Measurements from ENCODE around the gene ABTB1. TPM values are rescaled to one million over a fixed set of nuclear protein-coding genes. Genes with fewer than 3 reads are reported as not detected.

Gene ABTB1
- total and polyA plus RNA-seq, 2 of the 13 experiments (the other 11 are each of a cell fraction or from before 2014, with no cell fraction given) = 0.42 to 14.5 TPM

DNA sequence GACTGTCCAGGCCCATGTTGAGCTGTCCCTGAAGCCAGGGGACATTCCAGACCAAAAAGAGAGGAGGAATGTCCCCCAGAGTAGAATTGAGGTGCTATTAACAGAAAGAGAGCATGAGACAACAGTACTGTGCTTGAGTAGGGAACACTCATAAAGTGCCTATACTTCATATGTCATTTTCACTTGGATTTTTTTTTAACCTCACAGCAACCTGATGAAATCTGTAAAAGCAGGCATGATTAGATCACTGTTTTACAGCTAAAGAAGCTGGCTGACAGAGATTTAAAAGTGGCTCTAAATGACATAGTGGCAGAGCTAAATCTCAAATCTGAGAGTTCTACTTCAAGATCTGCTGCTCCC lies 24.9 kb upstream of the ABTB1 start:
- in situ Hi-C loops (cut with HindIII; ENCODE audit: extremely low pct_ligation_motif_present, low pct_unique_long_range_greater_than_20kb) = no loop called here
- Histone ChIP-seq H3K9me3 (ENCODE audit: low read length) (no peaks in the 10 kb centered on the region), H3K9ac (ENCODE audit: insufficient read depth, low read depth, low read length) (no peak overlapping the region), H3K36me3 (replicated peaks in 1 of 2; ENCODE audit: control insufficient read depth in 1 of 2, insufficient read depth in 2 of 2, low read length in 2 of 2) (0 out of 5 replicates have a peak, but pooled peaks cover 0 to 3% of the 10 kb centered on the region in 2 experiments), H4K20me1 (ENCODE audit: insufficient read depth, low read length) (no peaks in the 10 kb centered on the region), H3K4me1 (ENCODE audit: insufficient read depth, low read length) (no peaks in the 10 kb centered on the region), H3K4me3 (replicated peaks in 1 of 3; ENCODE audit: insufficient read depth in 1 of 3, low read depth in 2 of 3, low read length in 3 of 3) (no peak overlapping the region), H2AFZ (ENCODE audit: low read length) (no peak overlapping the region), H3K27ac (ENCODE audit: extremely low read length, insufficient read depth, low read length) (no peak overlapping the region), H3K27me3 (ENCODE audit: control insufficient read depth in 1 of 2, insufficient read depth in 2 of 2, low read length in 2 of 2) (no peaks in the 10 kb centered on the region), H3K79me2 (ENCODE audit: insufficient read depth, low read length) (no peaks in the 10 kb centered on the region), H3K4me2 (ENCODE audit: low read depth, low read length) (no peak overlapping the region)
- ChIA-PET POLR2A (no interaction called here), CTCF (ENCODE audit: low intra/inter-chr PET ratio, low total read pairs) (no interaction called here)
- no peak for TF ChIP-seq PRPF4 (IDR thresholded peaks at IDR 0.05; ENCODE audit: low read depth, low read length, poor library complexity, severe bottlenecking)
- TF ChIP-seq RARG (CRISPR knock-in tag; IDR thresholded peaks at IDR 0.05; ENCODE audit: low read depth) = no peak
- TF ChIP-seq ZNF83 (CRISPR knock-in tag; IDR thresholded peaks at IDR 0.05; ENCODE audit: borderline replicate concordance) = no peak
- TF ChIP-seq ZKSCAN8 (CRISPR knock-in tag; IDR thresholded peaks at IDR 0.05; ENCODE audit: borderline replicate concordance) = no peak
- TF ChIP-seq, protein P1, sequence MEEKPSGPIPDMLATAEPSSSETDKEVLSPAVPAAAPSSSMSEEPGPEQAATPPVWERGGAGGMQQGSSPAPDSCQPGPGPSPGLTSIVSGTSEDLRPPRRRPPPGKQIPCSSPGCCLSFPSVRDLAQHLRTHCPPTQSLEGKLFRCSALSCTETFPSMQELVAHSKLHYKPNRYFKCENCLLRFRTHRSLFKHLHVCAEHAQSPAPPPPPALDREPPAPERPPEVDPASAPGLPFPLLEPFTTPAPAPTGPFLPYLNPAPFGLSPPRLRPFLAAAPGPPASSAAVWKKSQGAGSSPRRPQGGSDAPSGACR (CRISPR knock-in tag; IDR thresholded peaks at IDR 0.05) = no peak
- no peak for TF ChIP-seq ZNF550 (CRISPR knock-in tag; IDR thresholded peaks at IDR 0.05; ENCODE audit: borderline replicate concordance)
- TF ChIP-seq MATR3 (CRISPR knock-in tag; IDR thresholded peaks at IDR 0.05) = no peak
- intact Hi-C loops (cut with micrococcal nuclease; ENCODE audit: unreplicated experiment) = no loop called here
- BruUV-seq (replicated peaks) = no TSS peak
- no peak for DNase-seq (ENCODE audit: low spot score)
- ATAC-seq = no peak
- FAIRE-seq = no peak

DNA sequence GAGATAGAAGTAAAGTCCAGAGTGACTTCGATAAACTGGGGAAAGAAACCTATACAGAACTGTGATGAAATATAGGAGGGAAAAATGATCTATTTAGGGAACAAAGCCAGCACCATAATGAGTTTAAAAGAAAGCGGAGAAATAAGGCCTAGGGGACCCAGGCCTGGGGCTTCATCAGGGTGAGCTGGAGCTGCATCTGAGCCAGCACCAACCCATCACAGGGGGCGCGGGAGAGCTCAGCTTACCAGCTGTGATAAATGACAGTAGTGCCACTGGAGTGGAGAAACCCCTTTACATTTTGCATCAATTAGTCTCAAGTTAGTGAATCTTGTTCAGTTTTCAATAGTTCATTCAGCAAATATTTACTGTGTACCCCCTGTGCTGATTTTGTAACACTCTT lies 22.5 kb upstream of the ABTB1 start:
- CTCF ChIA-PET (ENCODE audit: low intra/inter-chr PET ratio, low total read pairs) = no interaction called here
- TF ChIP-seq SNAPC2 (CRISPR knock-in tag; IDR thresholded peaks at IDR 0.05) (no peak), GATAD2A (CRISPR knock-in tag; IDR thresholded peaks at IDR 0.05) (no peak), ELF3 (CRISPR knock-in tag; IDR thresholded peaks at IDR 0.05) (no peak), RBFOX2 (IDR thresholded peaks at IDR 0.05; ENCODE audit: low read depth, low read length) (no peak), ZNF562 (CRISPR knock-in tag; IDR thresholded peaks at IDR 0.05; ENCODE audit: borderline replicate concordance) (no peak), MED8 (CRISPR knock-in tag; IDR thresholded peaks at IDR 0.05; ENCODE audit: insufficient replicate concordance) (no peak), FOSL1 (CRISPR knock-in tag; IDR thresholded peaks at IDR 0.05; ENCODE audit: borderline replicate concordance) (no peak), CENPX (CRISPR knock-in tag; IDR thresholded peaks at IDR 0.05) (no peak)
- TF ChIP-seq, protein P2, sequence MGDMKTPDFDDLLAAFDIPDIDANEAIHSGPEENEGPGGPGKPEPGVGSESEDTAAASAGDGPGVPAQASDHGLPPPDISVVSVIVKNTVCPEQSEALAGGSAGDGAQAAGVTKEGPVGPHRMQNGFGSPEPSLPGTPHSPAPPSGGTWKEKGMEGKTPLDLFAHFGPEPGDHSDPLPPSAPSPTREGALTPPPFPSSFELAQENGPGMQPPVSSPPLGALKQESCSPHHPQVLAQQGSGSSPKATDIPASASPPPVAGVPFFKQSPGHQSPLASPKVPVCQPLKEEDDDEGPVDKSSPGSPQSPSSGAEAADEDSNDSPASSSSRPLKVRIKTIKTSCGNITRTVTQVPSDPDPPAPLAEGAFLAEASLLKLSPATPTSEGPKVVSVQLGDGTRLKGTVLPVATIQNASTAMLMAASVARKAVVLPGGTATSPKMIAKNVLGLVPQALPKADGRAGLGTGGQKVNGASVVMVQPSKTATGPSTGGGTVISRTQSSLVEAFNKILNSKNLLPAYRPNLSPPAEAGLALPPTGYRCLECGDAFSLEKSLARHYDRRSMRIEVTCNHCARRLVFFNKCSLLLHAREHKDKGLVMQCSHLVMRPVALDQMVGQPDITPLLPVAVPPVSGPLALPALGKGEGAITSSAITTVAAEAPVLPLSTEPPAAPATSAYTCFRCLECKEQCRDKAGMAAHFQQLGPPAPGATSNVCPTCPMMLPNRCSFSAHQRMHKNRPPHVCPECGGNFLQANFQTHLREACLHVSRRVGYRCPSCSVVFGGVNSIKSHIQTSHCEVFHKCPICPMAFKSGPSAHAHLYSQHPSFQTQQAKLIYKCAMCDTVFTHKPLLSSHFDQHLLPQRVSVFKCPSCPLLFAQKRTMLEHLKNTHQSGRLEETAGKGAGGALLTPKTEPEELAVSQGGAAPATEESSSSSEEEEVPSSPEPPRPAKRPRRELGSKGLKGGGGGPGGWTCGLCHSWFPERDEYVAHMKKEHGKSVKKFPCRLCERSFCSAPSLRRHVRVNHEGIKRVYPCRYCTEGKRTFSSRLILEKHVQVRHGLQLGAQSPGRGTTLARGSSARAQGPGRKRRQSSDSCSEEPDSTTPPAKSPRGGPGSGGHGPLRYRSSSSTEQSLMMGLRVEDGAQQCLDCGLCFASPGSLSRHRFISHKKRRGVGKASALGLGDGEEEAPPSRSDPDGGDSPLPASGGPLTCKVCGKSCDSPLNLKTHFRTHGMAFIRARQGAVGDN (CRISPR knock-in tag; IDR thresholded peaks at IDR 0.05) = no peak

More for the DNA sequence above, 22.5 kb upstream of the ABTB1 start:
- FAIRE-seq = no peak
- no TSS peak for BruUV-seq (replicated peaks)
- no peak for DNase-seq (ENCODE audit: low spot score)
- Histone ChIP-seq H3K4me2 (ENCODE audit: low read depth, low read length) (no peak overlapping the region), H3K27me3 (ENCODE audit: control insufficient read depth in 1 of 2, insufficient read depth in 2 of 2, low read length in 2 of 2) (no peaks in the 10 kb centered on the region), H3K27ac (ENCODE audit: extremely low read length, insufficient read depth, low read length) (no peak overlapping the region), H3K9me3 (ENCODE audit: low read length) (no peaks in the 10 kb centered on the region), H3K4me1 (ENCODE audit: insufficient read depth, low read length) (peaks cover 6% of the 10 kb centered on the region; the same call in 1 of the 2 replicates), H3K36me3 (replicated peaks in 1 of 2; ENCODE audit: control insufficient read depth in 1 of 2, insufficient read depth in 2 of 2, low read length in 2 of 2) (0 out of 5 replicates have a peak, but pooled peaks cover 0 to 3% of the 10 kb centered on the region in 2 experiments), H3K79me2 (ENCODE audit: insufficient read depth, low read length) (no peaks in the 10 kb centered on the region), H3K9ac (ENCODE audit: insufficient read depth, low read depth, low read length) (no peak overlapping the region), H2AFZ (ENCODE audit: low read length) (no peak overlapping the region), H4K20me1 (ENCODE audit: insufficient read depth, low read length) (no peaks in the 10 kb centered on the region), H3K4me3 (replicated peaks in 1 of 3; ENCODE audit: insufficient read depth in 1 of 3, low read depth in 2 of 3, low read length in 3 of 3) (no peak overlapping the region)
- in situ Hi-C loops (cut with HindIII; ENCODE audit: extremely low pct_ligation_motif_present, low pct_unique_long_range_greater_than_20kb) (no loop called here), intact Hi-C loops (cut with micrococcal nuclease; ENCODE audit: unreplicated experiment) (no loop called here)
- 88% methylated on average over 4 of the region's 4 CpGs for WGBS (ENCODE audit: low lambda C conversion rate)
- POLR2A ChIA-PET = no interaction called here
- ATAC-seq = no peak

Measured in HepG2 (cell line).